Activated naive CD8-positive, alpha-beta T cell (primary cell): ENCODE data around the gene CAPN1.

ENCODE experiments used
- H3K27ac Mint-ChIP-seq: one replicate; pipeline ENCODE4 v1.8.0; 2021; ENCODE audit warnings: mixed read lengths
- H3K27me3 Mint-ChIP-seq: one replicate; pipeline ENCODE4 v1.8.0; 2021; ENCODE audit warnings: mixed read lengths
- H3K36me3 Mint-ChIP-seq: one replicate; pipeline ENCODE4 v1.8.0; 2021; ENCODE audit warnings: mixed read lengths
- H3K4me1 Mint-ChIP-seq: one replicate; pipeline ENCODE4 v1.8.0; 2021; ENCODE audit warnings: low read depth, mixed read lengths
- H3K4me3 Mint-ChIP-seq: one replicate; pipeline ENCODE4 v1.8.0; 2021; ENCODE audit warnings: mild to moderate bottlenecking, mixed read lengths
- H3K9me3 Mint-ChIP-seq: one replicate; pipeline ENCODE4 v1.8.0; 2021; ENCODE audit warnings: low read depth, mixed read lengths

Gene CAPN1

GRCh38 chr11:65204646-65205601 is 23.2 kb downstream of the CAPN1 start:
- peaks cover 10% of the 10 kb centered on the region for H3K4me1 Mint-ChIP-seq
- no peaks in the 10 kb centered on the region for H3K27me3 Mint-ChIP-seq
- H3K9me3 Mint-ChIP-seq: no peaks in the 10 kb centered on the region
- no peak overlapping the region for H3K4me3 Mint-ChIP-seq
- H3K27ac Mint-ChIP-seq: no peak overlapping the region
- peaks cover 8% of the 10 kb centered on the region for H3K36me3 Mint-ChIP-seq

- Mint-ChIP-seq H3K27me3 (no peaks in the 10 kb centered on the region), H3K4me3 (no peak overlapping the region), H3K4me1 (peaks cover 10% of the 10 kb centered on the region), H3K27ac (no peak overlapping the region), H3K36me3 (peaks cover 8% of the 10 kb centered on the region), H3K9me3 (no peaks in the 10 kb centered on the region)
Measured at GRCh38 chr11:65205602-65205967, 23.9 kb downstream of the CAPN1 start.

- no peaks in the 10 kb centered on the region for H3K27me3 Mint-ChIP-seq
- H3K36me3 Mint-ChIP-seq: peaks cover 8% of the 10 kb centered on the region
- no peaks in the 10 kb centered on the region for H3K9me3 Mint-ChIP-seq
- no peak overlapping the region for H3K4me3 Mint-ChIP-seq
- peaks cover 10% of the 10 kb centered on the region for H3K4me1 Mint-ChIP-seq
- no peak overlapping the region for H3K27ac Mint-ChIP-seq
Measured at GRCh38 chr11:65206441-65206841, 24.7 kb downstream of the CAPN1 start.

- H3K27me3 Mint-ChIP-seq: no peaks in the 10 kb centered on the region
- no peaks in the 10 kb centered on the region for H3K9me3 Mint-ChIP-seq
- no peak overlapping the region for H3K27ac Mint-ChIP-seq
- H3K36me3 Mint-ChIP-seq: peaks cover 8% of the 10 kb centered on the region
- H3K4me3 Mint-ChIP-seq: no peak overlapping the region
- peaks cover 10% of the 10 kb centered on the region for H3K4me1 Mint-ChIP-seq
Measured at GRCh38 chr11:65206901-65207300, 25.2 kb downstream of the CAPN1 start.

- H3K4me1 Mint-ChIP-seq: peaks cover 16% of the 10 kb centered on the region
- no peaks in the 10 kb centered on the region for H3K27me3 Mint-ChIP-seq
- no peaks in the 10 kb centered on the region for H3K9me3 Mint-ChIP-seq
- H3K36me3 Mint-ChIP-seq: peaks cover 8% of the 10 kb centered on the region
- no peak overlapping the region for H3K27ac Mint-ChIP-seq
- H3K4me3 Mint-ChIP-seq: no peak overlapping the region
Measured at GRCh38 chr11:65207918-65208784, 26.4 kb downstream of the CAPN1 start.

GRCh38 chr11:65208785-65209710 is 27.3 kb downstream of the CAPN1 start:
- H3K27me3 Mint-ChIP-seq: no peaks in the 10 kb centered on the region
- H3K4me1 Mint-ChIP-seq: peaks cover 19% of the 10 kb centered on the region
- no peak overlapping the region for H3K27ac Mint-ChIP-seq
- no peak overlapping the region for H3K4me3 Mint-ChIP-seq
- H3K9me3 Mint-ChIP-seq: no peaks in the 10 kb centered on the region
- peaks cover 8% of the 10 kb centered on the region for H3K36me3 Mint-ChIP-seq

GRCh38 chr11:65209711-65210360 is 28.1 kb downstream of the CAPN1 start:
- Mint-ChIP-seq H3K9me3 (no peaks in the 10 kb centered on the region), H3K4me1 (peaks cover 27% of the 10 kb centered on the region), H3K4me3 (no peak overlapping the region)

GRCh38 chr11:65210361-65210731 is 28.6 kb downstream of the CAPN1 start:
- Mint-ChIP-seq H3K27ac (no peak overlapping the region), H3K9me3 (no peaks in the 10 kb centered on the region), H3K36me3 (peaks cover 8% of the 10 kb centered on the region), H3K27me3 (no peaks in the 10 kb centered on the region), H3K4me1 (peaks cover 30% of the 10 kb centered on the region), H3K4me3 (no peak overlapping the region)

More at GRCh38 chr11:65209711-65210360, 28.1 kb downstream of the CAPN1 start:
- peaks cover 8% of the 10 kb centered on the region for H3K36me3 Mint-ChIP-seq
- H3K27ac Mint-ChIP-seq: no peak overlapping the region
- no peaks in the 10 kb centered on the region for H3K27me3 Mint-ChIP-seq

GRCh38 chr11:65210748-65211147 is 29.0 kb downstream of the CAPN1 start:
- Mint-ChIP-seq H3K27ac (no peak overlapping the region), H3K9me3 (no peaks in the 10 kb centered on the region), H3K27me3 (no peaks in the 10 kb centered on the region), H3K4me3 (no peak overlapping the region), H3K36me3 (peaks cover 8% of the 10 kb centered on the region), H3K4me1 (peaks cover 34% of the 10 kb centered on the region)

GRCh38 chr11:65211293-65212105 is 29.8 kb downstream of the CAPN1 start:
- no peak overlapping the region for H3K27ac Mint-ChIP-seq
- peaks cover 8% of the 10 kb centered on the region for H3K36me3 Mint-ChIP-seq
- H3K4me3 Mint-ChIP-seq: no peak overlapping the region
- no peaks in the 10 kb centered on the region for H3K27me3 Mint-ChIP-seq
- peaks cover 35% of the 10 kb centered on the region for H3K4me1 Mint-ChIP-seq
- H3K9me3 Mint-ChIP-seq: no peaks in the 10 kb centered on the region

GRCh38 chr11:65212226-65212801 is 30.6 kb downstream of the CAPN1 start:
- Mint-ChIP-seq H3K9me3 (no peaks in the 10 kb centered on the region), H3K27ac (no peak overlapping the region), H3K36me3 (peaks cover 5% of the 10 kb centered on the region)

GRCh38 chr11:65213322-65214211 is 31.8 kb downstream of the CAPN1 start:
- H3K27me3 Mint-ChIP-seq: no peaks in the 10 kb centered on the region
- H3K9me3 Mint-ChIP-seq: no peaks in the 10 kb centered on the region
- no peak overlapping the region for H3K27ac Mint-ChIP-seq
- H3K36me3 Mint-ChIP-seq: peaks cover 5% of the 10 kb centered on the region
- H3K4me1 Mint-ChIP-seq: peaks cover 35% of the 10 kb centered on the region
- H3K4me3 Mint-ChIP-seq: peak overlapping the region; percentile 38

More at GRCh38 chr11:65212226-65212801, 30.6 kb downstream of the CAPN1 start:
- Mint-ChIP-seq H3K27me3 (no peaks in the 10 kb centered on the region), H3K4me3 (no peak overlapping the region), H3K4me1 (peaks cover 35% of the 10 kb centered on the region)
